Measurements from ENCODE around the gene PTPRD.

Gene PTPRD

DNA sequence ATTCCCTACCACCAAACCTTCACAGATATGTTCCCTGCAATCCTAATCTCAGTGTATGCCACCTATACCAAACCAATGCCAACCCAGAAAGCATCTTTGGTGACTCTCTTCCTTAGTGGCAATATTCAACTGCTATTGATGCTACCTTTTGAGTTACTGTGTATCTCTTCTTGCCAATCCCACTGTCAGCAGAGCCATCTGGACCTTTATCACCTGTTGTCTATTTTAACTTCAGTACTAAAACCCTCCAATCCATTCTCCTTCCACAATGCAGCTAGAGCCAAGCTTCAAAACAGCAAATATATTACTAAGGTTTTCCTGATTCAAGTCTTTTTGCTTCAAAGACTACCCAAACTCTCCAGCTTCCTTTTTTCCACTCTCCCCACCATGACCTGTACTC is 2036.1 kb downstream of the PTPRD start:
- no peak for DNase-seq (ENCODE audit: low read depth)

DNA sequence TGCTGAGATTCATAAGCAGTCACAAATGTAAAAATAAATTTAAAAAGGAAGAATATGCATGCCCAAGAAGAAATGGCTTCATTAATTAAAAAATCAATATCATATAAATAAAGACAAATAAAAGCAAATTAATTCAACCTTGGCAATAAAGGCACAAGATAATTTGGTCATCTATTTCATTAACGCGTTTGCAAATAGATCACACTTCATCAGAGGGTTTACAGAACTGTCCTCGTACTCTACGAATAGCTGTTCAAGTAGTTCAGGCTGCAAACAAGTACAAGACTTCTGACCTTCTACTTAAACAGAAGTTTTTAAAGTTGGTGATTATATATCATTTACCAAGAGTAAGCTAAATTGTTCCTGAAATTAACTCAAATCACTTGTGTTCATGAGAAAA is 2038.0 kb downstream of the PTPRD start:
- no peak for DNase-seq (ENCODE audit: low read depth)

DNA sequence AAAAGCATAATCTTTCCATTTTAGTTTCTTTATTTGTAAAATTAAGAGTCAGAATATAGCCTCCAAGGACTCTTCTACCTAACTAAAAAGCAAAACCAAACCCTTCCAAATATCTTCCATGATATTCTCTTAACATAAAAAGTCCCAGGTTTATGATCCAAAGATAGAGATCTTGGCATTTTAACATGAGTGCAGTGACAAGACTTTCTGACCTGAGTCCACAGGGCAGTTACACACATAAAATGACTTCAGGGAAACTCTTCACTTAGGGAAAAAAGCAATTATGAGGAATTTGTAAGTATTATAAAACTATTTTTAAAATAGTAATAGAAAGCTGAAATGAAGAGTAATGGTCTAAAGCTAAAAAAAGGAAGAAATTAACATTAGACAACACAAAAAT is 2040.6 kb downstream of the PTPRD start:
- DNase-seq (ENCODE audit: low read depth) = no peak

DNA sequence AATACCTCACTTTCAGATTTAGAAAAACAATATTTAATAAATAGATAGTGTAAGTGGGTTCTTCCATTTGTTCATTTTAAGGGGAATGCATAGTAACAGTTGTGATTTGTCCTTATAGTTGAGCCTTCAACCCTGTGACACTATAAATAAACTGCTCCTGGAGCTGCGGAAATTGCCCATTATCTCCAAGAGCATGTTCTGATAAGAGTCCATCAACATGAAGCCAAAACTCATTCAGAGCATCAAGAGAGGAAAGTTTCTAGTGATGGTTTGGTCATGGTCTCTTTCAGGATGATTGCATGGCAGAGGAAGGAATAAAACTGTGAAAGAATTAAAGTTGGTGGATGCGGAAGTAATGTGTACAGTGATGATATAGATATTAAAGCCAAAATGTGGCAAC is 2041.2 kb downstream of the PTPRD start:
- DNase-seq (ENCODE audit: low read depth) = no peak

DNA sequence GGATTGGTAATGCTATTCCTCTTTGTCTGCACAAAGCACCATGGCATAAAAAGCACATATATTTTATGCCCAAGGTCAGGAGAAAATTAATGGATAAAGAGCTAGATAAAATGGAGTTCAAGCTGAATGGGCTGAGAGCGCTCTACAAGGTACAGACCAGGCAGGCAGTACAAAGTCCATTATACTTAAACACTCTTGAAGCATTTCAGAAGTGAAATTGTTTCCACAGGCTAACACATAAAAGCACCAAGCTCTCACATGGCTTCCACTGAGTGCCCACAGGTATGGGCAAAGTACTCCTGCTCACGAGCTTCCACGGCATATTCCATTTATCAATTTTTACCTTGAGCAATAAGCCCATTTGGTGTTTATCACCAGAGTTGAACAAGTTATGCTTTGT is 2042.0 kb downstream of the PTPRD start:
- DNase-seq (ENCODE audit: low read depth) = no peak

DNA sequence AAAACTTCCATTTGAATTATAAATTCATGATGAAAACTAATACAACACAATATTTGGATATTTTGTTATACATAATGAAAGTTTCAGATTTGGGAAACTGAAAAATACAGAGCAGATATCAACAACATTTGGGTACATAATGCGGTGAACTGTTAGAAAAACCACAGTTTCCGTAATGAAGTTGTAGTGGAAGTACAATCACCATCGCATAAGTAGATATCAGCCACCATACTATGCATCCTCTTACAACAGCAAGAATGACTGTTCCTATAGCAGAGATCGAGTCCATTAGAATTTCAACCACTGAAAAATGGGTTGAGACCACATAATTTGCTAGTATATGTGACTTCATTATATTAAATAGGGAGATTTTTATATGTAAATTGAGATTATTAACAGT is 2043.0 kb downstream of the PTPRD start:
- DNase-seq (ENCODE audit: low read depth) = no peak

DNA sequence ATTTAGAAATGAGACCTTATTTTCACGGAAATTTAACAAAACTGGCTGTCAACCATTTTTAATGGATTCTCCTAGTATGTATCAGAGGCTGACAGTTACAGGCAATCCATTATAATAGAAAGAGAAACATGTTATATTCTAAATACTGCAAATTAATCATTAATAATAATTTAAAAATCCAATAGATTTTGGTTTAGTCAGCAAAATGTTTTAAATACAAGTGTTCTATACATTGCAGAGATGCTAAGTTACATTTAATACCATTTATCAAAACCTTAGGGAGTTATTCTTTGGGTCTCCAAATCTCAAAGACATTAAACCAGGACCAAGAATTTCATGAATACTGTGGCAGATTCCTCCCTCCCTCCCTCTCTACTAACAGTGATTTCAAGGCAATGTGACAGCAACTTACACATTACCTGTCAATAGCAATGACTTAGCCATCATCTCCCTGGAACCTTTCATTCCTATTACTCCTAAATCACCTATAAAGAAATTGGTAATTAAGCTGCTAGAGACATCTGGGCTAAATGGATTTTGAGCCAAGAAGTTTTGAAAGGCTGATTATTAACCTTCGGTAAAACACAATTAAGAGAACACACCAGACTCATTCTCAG is 2044.7 kb downstream of the PTPRD start:
- DNase-seq (ENCODE audit: low read depth) = no peak

DNA sequence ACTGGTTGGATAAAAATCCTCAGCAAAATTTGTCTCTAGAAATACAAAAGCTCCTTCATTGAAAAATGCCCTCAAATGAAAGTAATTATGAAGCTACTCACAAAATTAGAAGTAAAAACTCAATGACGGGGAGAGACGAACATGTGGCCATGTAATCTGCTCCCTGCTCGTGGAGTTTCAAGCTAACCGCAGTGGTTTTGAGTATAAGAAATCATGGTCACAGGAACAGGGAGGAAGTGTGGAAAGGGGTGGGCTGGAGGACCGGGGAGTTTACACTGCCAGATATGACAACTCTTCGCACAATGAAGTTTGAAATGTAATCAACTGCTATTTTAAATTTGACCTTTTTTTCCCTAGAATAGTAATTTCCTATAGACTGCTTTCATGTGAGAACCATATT is 2047.8 kb downstream of the PTPRD start:
- no peak for DNase-seq (ENCODE audit: low read depth)

DNA sequence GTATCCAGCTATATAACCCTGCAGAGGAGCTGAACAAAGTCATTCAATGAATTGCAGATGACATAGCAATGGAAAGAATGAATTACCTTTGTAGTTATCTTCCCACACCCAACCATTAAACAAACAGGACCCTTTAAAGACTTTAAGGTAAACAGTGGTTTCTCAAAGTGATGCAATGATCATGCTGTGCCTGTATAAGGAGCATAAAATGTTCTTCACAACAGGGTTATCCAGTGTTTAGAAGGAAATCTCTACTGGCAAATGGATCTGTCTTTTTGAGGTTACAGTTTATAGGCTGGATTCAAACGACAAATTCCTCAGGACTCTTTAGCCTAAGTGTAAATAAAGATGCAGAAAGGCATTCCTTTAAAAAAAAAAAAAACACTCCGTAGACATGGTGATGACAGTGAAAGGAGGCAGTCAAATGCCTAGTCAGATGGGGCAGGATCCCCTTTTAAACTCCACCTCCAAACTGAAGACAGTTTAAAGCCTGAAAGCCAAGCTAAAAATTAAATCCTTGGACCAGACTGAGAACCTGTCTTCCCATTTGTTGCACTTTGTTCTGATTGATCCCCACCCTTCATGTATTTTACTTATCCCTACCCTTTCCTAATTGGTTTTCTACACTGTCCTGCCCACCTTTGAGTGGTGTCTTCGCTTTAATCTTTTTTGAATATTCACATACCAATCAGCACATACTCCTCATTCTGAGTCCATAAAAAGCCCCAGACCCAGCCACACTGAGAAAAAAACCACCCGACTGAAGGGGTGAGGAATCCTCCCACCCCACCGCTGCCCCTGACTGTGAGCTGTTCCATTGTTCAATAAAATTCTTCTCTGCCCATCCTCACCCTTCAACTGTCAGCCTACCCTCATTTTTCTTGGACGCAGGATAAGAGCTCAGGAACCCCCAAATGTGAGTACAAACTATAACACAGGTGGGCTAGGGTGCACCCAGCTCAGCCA is 2052.0 kb downstream of the PTPRD start:
- no peak for DNase-seq (ENCODE audit: low read depth)

DNA sequence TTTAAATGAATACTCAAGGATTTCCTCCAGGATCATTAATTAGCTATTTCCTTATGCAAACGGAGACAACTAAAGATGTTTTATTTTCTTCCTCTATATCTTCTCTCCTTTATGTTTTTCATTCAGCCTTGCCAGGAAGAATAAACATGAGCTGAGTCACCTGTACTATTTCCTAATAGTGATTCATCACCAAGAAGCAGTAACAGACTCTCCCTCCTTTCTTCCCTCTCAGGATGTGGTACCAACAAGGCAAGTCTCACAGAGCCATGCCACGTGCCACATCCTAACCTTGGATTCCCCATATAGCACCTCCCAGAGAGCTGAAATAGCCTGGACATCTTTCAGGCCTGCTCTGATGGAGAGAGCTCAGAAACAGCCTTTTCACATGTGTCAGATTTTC is 2054.6 kb downstream of the PTPRD start:
- DNase-seq (ENCODE audit: low read depth) = no peak

DNA sequence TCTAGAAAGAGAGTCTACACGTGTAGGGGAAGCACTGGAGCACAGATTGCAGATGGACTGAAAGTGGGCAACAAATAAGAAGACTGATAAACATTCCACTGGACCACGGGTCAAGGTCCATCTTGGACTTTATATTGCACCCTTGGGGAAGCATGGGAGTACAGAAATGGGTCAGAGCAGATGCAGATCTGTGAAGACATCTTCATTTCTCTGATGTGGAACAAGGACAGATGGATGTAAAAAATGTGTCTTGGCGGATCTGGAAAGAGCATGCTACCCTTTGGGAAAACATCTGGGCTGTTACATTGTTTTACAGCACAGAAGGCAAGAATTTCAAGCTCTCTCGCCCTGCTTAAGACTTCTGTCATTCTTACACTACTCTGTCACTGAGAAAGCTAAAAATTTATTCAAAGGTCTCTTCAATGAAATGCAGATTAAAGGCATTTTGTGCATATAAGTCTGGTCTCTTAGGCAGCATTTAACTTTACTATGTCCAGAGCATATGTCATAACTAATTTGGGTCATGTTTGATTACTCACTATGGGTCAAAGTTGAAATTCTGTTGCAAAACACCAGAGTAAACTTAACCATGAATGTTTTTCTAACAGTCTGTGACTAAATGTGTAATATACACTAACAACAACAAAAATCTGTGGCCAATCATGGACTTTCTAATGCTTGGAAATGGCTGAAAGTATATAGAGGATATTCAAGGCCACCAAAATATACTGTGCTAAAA is 2056.9 kb downstream of the PTPRD start:
- DNase-seq (ENCODE audit: low read depth) = no peak

DNA sequence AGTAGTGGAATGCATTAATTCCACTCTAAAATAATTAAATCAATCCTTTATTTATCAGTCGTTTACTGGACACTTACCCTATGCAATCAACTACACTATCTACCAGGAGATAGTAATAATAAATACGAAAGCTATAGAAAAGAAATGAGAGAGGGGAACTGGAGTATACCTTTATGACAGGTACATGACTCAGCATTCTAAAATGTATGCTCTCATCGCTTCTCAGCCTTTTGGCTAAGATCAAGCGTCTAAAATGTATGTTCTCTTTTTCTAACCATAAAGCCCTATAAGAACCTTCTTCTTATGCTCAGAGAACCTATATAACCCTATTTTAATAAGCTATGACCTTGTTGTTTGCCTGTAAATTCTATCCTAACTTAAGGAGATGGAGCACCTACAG is 2059.4 kb downstream of the PTPRD start:
- DNase-seq (ENCODE audit: low read depth) = no peak

DNA sequence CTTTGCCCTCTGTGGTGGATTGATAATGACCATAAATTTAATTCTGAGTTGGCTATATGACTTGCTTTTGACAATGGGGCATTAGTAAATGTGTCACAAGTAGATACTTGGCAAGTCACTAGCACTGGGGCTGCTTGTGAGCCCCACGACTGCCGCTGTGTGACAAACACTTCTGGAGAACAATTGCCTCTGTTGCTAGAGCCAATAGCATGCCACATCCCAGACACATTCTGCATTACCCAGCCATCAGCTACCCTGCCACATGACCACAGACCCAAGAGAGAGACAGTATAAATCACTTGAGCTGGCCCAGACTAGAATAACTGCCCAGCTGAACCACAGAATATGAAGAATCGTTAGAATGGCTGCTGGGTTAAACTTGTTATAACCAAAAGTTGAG is 2060.1 kb downstream of the PTPRD start:
- DNase-seq (ENCODE audit: low read depth) = no peak

DNA sequence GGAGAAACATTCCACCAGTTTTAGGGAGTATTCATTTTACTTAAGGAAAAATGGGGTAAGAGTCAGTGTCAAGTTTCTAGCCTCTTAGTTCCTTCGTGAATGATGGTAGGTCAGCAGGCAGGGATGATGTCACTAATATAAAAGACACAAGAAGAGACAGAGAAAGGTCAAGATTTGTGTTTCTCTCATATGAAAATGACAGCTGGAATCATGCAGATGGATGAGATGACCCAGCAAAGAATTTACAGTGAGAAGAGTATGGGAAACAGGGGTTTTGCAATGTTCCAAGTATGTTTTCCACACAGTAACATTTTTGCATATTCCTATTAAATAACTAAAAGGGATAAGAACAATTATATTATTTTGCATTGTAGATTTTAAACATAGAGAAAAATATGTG is 2063.6 kb downstream of the PTPRD start:
- no peak for DNase-seq (ENCODE audit: low read depth)

DNA sequence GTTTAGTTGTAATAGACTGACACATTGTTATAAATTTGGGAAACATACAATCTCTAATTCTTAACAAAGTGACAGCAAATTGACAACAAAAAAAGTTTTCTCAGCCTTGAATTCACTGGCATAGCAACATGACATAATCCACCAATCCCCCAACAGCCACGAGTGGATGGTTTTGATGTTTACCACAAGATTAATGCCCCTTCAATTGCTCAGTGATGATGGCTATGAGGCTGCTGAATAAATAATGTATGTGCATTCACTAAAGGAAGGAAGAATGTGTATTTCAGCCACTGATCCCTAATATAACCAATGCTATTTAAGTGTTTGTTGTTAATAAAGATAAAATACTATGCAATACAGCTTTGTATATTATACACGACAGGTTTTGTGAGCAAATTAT is 2069.6 kb downstream of the PTPRD start:
- DNase-seq (ENCODE audit: low read depth) = no peak

DNA sequence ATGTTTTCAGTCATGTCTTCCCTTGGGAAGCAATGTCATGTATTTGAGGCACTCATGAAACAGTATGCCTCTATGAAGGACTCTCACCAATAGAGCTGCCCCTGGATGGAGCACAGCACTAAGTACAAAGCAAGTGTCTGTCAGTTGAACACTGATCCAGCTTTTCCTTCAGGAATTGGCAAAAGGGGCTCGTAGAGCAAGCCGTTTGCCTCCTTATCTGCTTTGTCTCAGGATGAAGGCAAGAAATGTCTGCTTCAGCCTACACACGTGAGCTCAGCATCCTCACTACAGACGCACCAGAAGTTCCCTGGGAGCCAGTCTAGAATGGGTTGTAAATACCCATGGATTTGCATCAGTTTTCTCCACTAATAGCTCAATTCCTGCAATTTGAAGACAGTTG is 2070.3 kb downstream of the PTPRD start:
- no peak for DNase-seq (ENCODE audit: low read depth)

DNA sequence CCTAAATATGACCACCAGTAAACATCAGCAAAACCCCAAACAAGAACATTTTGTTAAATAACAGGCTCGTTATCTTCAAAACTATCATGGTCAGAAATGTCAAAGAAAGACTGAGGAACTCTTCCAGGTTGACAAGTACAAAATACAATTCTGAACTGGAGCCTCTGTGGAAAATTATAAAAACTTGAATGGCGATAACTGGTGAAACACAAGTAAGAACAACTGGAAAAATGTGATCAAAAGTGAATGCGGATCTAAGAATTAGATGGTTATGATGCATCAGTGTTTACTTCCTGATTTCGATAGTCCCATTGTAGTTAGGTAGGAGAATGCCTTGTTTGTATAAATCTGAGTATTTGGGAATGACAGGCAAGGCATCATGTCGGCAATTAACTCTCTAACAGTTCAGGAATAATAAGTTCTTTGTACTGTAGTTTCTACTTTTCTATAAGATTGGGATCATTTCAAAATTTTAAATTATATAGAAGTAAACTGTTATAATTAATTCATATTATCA is 2073.1 kb downstream of the PTPRD start:
- no peak for DNase-seq (ENCODE audit: low read depth)

DNA sequence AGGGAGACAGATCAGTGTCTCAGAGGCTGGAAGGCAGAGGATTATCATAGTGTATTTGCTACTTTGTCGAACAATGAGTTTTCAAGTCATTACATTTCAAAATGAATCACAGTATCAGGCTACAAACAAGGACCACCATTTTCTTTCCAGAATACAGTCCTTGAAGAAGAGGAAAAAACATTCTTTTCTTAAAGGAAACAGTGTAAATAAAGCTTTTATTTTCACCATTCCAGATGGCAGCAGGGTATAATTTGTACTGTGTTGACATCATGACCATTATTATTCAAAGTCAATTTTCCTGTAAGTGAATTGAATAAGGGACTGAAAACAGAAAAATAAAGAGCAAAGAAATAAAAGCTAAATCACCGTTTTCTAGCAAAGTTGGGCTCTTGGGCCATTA is 2076.0 kb downstream of the PTPRD start:
- DNase-seq (ENCODE audit: low read depth) = no peak

DNA sequence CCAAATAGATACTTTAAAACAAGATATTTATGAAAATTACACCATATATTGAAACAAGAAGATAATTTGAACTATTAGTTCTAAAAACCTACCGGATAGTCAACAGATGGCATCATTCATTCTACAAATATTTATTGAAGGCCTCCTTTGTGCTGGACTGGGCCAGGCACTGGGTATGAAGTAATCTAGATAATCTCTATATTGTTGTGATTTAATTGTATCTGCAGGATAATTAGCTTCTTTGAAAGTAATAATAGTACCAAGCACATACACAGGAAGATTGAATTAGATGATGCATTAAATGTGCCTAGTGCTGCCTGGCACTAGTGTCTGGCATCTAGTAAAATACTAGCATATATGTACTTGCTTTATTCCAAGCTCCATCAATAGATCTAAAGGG is 2078.0 kb downstream of the PTPRD start:
- no peak for DNase-seq (ENCODE audit: low read depth)

DNA sequence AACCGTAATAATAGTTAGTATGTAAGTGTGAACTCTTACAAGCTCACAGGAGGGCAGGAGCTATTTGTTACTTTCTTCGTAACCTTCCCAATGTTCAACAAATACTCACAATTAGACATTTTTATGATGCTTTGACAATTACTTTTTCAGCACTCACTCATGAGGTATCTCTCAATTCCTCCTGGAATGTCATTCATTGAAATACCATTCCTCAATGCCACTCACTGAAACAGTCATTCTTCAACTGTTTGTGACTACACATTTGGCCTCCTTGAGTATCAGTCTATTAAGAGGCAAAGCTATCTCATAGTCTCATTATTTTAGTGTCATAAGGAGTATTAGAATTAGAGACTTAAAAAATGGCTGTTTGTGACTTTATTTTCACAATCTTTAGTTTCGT is 2079.1 kb downstream of the PTPRD start:
- DNase-seq (ENCODE audit: low read depth) = no peak

DNA sequence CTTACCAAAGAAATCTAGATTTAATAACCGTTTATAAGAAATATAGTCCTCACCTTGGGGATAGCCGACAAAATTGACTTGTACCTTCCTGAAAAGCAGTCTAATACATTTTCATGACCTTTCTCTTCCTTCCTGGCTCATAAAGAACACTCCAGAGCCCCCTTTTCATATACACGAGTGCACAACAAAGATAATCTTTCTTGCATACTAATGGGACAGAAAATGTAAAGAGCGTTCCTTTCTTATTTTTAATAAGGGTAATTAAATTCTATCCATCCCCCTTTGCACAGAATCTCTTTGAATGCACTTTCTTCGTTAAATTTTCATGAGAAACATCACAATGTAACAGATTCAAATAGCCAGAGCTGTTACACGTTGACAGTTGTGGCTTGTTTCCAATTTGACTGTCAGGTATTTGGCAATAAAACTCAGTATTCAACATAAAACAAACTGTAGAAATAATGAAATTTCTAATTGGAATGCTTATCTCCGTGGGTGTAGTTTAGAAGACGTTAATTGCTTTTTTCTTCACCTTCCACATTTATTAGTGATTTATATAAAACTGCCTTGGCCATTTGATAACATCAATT is 2080.9 kb downstream of the PTPRD start:
- no peak for DNase-seq (ENCODE audit: low read depth)

DNA sequence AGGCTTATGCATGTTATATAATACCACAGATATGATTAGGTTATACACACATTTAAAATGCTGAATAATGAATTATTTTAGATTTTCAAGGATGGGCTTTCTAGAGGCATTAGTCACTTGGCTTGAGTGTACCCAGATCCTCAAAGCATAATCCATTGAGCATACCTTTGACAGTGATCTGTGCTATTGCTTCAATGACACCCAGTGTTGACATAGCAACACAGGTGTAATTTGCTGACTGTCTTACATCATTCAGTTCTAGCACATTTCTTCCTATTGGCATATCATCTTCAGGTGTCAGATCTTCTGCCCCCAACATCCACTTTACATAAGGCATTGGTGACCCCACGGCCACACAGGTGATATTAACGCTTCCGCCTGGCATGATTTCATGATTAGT is 2091.7 kb downstream of the PTPRD start:
- DNase-seq (ENCODE audit: low read depth) = no peak
